ENCODE data around the gene PHF21B.

Gene PHF21B

DNA sequence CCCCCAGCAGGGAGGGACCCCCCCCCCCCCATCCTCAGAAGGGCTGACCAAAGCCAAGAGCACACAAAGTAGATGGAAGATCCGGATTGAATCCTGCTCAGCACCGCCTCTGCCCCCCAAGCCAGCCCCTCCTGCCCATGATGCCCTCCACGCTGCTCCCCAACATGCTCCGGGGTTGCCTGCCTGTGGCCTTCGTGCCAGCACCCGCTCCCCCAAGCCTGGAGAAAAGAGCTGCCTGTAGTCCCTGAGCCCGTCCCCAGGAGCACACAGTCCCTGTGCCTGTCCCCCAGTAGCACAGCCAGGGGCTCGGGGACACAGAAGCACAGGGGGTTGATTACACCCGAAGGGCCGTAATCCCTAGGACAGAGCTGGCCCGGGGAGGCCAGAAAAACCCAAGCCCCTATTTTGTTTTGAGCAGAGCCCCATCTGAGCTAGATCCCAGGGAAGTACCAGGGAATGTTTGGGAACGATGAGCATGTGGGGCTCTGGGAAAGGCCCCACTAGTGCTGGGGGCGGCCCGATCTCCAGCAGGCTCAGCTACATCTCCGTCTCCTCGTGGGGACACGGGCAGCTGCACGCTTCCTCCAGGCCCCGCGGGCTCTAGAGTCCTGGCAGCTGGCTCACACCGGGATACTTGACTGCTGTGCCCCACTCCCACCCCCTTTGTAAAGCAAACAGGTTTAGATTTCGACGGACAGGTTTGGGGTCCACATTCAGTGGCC lies 66.7 kb downstream of the PHF21B start:
- peak in 3 of 10 donors; percentile 48 to 67 (median 54) for DNase-seq
- intact Hi-C loops (cut with DNase I) = no loop called here

DNA sequence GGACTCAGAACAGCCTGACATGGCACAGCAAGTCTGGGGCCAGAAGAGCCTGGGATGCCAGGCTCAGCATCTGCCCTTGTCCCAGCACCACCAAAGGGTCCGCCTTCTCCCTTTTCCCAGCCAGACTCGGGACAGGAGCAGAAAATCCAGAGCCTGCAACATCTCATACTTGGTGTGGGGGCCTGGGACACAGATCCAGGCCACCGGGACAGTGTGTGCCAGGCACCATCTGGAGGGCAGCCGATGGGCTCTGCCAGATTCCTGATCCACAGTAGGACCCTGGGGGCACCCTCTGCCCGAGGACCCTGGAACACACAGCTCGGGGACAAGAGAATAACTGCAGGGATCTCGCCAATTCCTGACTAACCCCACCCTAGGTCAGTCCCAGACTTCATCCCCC lies 67.7 kb downstream of the PHF21B start:
- DNase-seq = peak in 1 of 10 donors; percentile 78
- intact Hi-C loops (cut with DNase I) = no loop called here

DNA sequence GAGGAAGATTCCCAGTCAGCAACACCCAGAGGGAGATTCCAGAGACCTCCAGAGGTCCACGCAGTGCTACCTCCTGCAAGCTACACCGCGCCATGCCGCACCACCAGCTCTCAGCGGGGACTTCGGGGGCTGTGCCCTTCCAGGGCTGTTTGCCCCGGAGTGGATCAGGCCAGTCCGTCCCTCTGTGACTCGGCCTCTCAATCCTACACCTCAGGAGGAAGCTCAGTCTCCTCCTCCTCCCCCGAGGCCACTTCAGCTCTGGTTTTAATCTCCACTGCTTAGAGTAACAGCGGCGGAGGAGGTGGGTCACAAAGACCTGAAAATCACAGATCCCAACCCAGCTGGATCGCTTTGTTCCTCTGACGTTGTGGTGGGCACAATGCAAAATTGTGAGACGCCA lies 68.6 kb downstream of the PHF21B start:
- intact Hi-C loops (cut with DNase I) = no loop called here
- peak in 2 of 10 donors; percentile 13 to 67 for DNase-seq

DNA sequence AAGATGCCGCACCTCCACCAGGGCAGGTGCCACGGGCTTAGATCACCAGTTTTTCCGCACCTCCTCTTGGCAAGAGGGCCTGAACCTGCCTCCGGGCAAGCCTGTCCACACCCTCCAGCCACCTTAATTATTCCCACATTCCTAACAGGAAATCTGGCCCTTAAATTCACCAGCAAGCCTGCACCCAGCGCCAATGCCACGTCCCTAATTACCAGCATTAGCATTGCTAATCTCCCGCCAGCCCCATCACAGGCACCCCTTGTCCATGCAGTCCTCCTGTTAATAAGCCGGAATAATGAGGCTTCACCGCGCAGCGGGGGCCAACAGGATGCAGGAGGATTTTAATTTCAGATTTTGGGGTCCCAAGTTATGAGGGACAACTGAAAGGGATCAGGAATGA lies 69.7 kb downstream of the PHF21B start:
- peak in 3 of 10 donors; percentile 47 to 86 (median 71) for DNase-seq
- intact Hi-C loops (cut with DNase I) = no loop called here

DNA sequence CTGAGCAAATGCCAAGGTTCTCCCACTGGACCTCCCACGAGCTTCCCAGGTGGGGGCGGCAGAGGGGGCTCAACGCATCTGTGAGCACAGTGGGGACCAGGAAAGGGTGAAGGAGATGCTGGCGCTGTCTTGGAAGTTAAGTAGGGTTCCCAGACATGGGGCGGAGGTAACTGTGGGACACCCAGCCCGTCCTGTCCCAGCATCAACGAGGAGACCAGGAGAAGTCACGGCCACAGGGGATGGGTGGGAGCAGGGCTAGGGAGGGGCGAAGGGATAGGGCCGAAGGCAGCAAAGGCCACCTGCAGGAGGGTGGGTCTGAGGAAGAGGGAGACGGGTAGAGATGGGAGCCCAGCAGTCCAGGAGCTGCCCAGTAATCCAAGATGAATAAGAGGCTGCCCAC lies 70.4 kb downstream of the PHF21B start:
- intact Hi-C loops (cut with DNase I) = no loop called here
- peak in 3 of 10 donors; percentile 26 to 49 (median 32) for DNase-seq

GRCh38 chr22:44938886-44939285 lies 70.9 kb downstream of the PHF21B start:
- intact Hi-C loops (cut with DNase I) = no loop called here
- DNase-seq = peak in 3 of 10 donors; percentile 79 to 81 (median 80)

DNA sequence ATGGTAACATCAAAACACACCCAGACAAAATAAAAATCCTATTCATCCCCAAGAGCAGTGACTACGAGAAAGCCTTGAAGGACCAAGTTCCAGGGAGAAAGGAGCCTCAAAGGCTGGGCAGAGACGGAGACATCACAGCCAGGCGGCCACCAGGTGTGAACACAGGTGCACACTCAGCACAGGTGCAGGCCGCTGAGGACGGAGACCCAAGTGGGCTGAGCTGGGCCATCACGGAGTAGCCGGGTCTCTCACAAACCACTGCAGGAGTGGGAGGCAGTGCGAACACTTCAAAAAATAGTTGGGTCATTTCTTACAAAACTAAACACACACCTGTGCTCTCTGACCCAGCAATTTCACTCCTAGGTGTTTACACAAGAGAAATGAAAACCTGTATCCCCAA lies 72.6 kb downstream of the PHF21B start:
- peak in 3 of 10 donors; percentile 36 to 52 (median 39) for DNase-seq
- intact Hi-C loops (cut with DNase I) = no loop called here

- intact Hi-C loops (cut with DNase I) = no loop called here
- DNase-seq = peak in 3 of 10 donors; percentile 72 to 83 (median 82)
Measured at GRCh38 chr22:44936201-44936600, 73.6 kb downstream of the PHF21B start.

DNA sequence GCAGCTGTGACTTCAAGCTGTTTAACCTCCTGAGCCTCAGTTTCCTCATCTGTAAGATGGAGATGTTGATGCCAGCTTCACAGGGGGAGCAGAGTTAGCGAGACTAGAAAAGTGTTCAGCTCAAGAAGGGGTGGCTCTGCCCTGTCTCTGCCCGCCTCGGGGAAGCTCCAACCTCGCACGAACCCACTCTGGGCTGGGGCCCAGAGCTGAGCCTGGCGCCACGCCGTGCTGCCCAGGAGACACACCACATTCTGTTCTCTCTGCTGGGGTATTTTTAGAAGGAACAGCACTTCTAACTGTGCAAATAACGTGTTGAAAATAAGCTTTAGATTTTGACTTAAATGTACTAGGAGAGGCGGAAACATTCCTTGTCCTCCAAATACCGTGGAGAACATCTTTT lies 74.1 kb downstream of the PHF21B start:
- DNase-seq = peak in 7 of 10 donors; percentile 19 to 94 (median 54)
- intact Hi-C loops (cut with DNase I) = no loop called here

DNA sequence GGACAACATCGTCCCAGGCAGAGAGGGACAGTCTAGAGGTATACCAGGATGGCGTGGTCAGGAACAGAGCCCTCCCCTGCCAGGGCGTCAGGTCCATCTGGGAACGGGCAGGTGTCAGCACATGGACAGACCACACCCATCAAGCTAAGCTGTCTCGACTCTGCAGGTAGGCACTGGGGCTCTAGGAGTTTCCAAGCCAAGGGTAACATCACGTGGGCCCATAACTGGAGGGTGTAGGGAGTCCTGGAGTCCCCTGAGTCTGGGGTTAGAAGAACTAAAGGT lies 75.4 kb downstream of the PHF21B start:
- peak in 3 of 10 donors; percentile 15 to 75 (median 48) for DNase-seq
- intact Hi-C loops (cut with DNase I) = no loop called here

DNA sequence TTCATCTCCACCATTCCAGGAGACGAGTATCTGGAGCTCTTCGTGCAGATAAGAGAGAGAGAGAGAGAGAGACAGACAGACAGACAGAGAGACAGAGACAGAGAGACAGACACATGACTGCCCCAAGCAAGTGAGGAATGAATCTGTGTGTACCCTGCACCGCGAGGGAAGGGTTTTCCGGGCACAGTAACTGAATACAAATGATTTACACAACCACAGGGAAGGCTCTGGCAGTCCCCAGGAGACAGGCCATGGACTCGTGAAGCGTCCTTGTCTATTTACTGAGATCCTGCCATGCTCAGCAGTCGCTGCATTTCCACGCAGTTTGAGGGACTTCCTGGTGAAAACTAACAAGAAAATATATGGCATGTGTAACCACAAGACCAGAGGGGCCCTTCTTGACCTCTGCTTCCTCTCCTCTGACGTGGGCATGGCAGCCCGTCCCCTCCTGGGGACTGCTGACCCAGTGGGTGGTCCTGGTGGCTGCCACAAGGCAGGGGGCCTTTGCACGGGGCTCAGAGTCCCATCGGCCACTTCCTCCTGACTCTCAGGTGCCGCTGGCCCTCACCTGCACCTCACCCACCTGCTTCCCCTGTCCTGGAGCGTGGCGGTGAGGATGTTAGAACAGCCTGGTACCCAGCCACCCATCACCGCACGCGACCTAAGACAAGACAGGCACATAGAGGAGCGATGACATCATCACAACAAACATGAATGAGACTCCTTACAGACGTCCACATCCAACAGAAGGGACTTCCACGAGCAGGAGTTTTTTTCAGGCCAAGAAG lies 75.9 kb downstream of the PHF21B start:
- intact Hi-C loops (cut with DNase I) = no loop called here
- DNase-seq = peak in 3 of 10 donors; percentile 31 to 72 (median 58)

DNA sequence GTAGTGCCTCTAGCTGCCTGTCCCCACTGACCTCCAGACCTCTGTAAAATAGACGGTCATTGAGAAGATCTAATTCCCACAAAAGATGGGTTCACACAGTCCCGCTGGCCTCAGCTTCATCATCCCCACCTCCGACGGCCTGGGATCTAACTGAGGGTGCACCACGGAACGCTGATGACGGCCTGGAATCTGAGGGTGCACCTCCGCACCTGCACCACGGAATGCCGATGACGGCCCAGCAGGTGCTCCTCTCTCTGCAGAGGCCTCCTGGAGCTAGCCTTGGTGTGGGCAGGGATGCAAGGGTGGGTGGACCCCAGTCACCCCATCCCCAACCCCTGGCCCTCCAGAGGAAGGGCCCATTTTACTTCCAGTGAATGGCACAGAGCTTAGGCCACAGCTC lies 77.3 kb downstream of the PHF21B start:
- peak in 3 of 10 donors; percentile 11 to 54 (median 35) for DNase-seq
- intact Hi-C loops (cut with DNase I) = no loop called here

DNA sequence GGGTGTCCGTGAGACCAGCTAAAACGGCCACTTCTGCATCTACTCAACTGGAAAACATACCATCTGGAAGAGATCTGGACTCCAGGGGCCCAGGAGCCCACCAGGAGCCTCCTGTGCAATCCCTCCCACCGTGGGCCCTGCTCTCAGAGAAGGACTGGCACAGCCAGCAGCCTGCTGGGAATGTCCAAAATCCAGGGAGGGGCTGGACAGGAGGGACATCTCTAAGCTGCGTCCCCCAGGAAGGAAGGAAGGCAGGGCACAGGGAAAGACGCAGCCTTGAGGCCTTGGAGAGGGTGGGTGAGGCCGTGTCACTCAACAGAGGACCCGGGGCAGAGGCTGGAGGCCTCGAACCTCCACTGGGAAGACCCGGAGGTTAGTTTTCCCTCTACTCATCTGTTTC lies 78.0 kb downstream of the PHF21B start:
- peak in 3 of 10 donors; percentile 13 to 66 (median 63) for DNase-seq
- intact Hi-C loops (cut with DNase I) = no loop called here

DNA sequence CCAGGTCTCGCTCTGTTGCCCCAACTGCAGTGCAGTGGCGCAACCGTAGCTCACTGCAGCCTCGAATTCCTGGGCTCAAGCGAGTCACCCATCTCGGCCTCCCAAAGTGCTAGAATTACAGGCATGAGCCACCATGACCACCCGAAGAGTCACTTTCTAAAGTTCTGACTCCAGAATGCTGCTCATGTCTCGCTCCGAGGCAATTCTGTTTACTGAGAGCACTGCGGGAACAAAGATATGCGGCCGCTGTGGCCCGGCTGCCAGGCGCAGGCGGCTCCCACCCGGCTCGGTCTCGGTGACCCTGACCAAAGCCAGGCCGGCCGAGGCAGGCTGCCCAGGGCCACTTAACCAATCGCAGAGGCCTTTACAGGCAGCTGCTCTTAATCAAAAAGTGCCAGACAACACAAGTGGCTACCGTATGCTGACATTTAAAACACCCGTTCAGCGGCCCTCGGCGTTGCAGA lies 78.7 kb downstream of the PHF21B start:
- intact Hi-C loops (cut with DNase I) = no loop called here
- peak in 6 of 10 donors; percentile 41 to 88 (median 67) for DNase-seq

GRCh38 chr22:44930711-44931035 lies 79.1 kb downstream of the PHF21B start:
- intact Hi-C loops (cut with DNase I) = no loop called here
- peak in 2 of 10 donors; percentile 63 to 75 for DNase-seq

DNA sequence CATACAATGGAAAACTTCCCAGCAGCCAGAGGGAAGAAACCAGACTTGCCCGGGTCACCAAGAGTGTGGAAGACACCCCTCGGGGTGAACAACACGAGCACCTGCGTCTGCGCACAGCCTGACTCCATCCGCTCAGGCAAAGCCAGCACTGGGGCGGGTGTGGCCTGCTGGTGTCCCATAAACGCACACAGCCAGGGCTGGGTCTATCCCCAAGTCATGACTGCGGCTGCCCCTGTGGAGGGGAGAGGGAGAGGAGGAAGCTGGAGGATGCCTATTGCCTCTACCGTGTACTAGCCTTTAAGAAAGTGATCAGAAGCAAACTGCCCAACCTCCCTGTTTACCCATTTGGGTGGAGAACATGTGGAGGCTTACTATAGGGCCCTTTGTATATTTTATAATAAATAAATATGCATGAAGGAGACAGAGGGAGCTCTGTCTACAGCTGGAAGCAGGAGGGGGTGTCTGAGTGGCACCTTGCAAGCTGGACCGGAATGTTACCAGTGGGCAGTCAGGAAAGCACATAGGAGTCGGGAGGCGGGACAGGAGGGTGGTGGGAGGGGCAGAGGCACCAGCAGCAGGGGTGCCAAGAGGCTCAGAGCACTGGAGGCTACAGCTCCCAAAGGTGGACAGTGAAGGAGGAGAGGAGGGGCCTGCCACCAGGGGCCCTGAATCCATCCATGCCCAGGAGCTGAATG lies 79.6 kb downstream of the PHF21B start:
- DNase-seq = peak in 3 of 10 donors; percentile 8 to 84 (median 57)
- intact Hi-C loops (cut with DNase I) = no loop called here

DNA sequence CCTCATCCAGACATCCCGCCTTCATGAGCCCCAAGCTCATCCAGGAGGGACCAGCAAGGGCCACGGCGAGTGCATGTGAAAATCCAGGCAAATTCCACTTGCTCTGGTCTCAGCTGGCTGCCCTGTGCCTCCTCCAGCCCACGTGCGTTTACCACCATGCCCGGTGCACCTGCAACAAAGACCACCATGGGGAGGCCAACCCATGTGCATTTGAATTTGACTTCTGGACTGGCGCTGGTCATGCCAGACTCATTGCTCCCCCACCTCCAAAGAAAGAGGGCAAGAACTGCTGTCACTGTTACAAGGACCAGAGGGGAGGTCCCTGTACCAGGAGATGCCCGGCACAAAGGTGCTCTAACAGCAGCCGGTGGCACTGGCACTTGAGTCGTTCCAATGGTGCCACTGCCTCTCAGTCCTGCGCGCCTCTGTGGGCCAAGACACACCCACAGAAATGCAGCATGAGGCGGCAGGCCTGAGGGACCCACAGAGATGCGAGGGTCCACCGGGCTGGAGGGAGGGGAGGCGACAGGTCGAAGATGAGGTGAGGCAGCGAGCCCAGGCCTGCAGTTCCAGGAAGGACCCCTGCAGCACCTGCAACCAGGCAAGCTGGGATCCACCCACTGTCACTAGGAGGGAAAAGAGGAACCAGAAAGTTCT lies 80.3 kb downstream of the PHF21B start:
- intact Hi-C loops (cut with DNase I) = no loop called here
- DNase-seq = peak in 3 of 10 donors; percentile 11 to 62 (median 59)

- intact Hi-C loops (cut with DNase I) = no loop called here
- DNase-seq = peak in 3 of 10 donors; percentile 4 to 47 (median 46)
Measured at GRCh38 chr22:44928711-44929358, 81.0 kb downstream of the PHF21B start.

DNA sequence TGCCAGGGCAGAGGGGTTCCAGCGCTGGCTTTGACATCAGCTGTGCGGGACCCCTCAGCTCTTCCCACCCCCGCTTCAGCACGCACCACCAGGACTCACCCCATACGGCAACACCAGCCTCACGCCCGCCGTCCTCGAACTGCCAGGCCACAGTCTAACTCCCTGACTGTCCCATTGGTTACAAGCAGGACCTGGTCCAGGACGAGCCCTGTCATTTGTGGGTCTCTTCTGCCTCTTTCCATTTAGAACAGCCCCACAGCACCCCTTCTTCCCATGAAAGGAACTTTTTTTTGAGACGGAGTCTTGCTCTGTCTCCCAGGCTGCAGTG lies 81.7 kb downstream of the PHF21B start:
- intact Hi-C loops (cut with DNase I) = no loop called here
- DNase-seq = peak in 2 of 10 donors; percentile 34 to 52

GRCh38 chr22:44927463-44928135 lies 82.2 kb downstream of the PHF21B start:
- DNase-seq = peak in 1 of 10 donors; percentile 52
- intact Hi-C loops (cut with DNase I) = no loop called here

All from posterior cingulate gyrus (tissue), 11 donors.